Activated T-cell treated with anti-CD3 and anti-CD28 coated beads, Interleukin-2, amount 50 U/mL, for 48 hours (primary cell): ENCODE results near the gene ETV6.

ENCODE experiments used
- DNase-seq, 2 experiments: peaks; one replicate each; pipeline ENCODE4 v3.0.0-alpha.2; 2020

ETV6 gene

DNA sequence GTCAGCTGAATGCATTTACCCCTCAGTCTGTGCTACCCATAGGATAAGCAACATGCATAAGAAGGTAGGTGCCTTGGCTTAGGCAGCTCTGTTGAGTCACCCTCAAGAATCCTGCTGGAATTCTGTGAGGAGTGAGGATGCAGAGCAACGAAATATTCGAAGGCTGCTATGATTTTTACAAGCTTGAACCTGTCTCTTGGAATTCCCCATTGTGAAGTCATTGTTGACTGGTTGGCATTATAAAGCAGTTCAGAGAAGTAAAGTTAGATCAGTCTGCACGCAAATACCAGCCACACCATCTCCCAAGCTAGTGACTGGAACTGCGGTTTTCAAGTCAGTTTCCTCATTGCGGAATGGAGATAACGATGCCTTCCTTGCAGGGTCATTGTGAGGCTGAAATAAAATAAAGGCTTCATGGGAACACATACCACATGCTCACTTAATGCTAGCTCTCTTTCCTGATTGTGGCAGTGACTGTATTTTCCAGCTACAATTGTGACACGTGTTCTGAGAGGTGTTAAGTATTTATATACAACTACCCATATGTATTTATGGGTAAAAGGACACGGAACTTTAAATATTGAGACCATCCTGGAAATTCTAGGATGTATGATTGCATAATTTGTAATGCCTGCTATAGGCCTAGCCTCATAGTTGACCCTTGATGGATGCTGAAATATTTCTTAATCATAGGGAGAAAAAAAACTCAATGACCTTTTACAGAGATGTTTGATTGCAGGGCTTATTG, 96.7 kb downstream of the ETV6 start:
- DNase-seq: no peak

- no peak for DNase-seq
Observed at GRCh38 chr12:11746940-11747716, 97.7 kb downstream of the ETV6 start.

- no peak for DNase-seq
Observed at GRCh38 chr12:11747969-11748368, 98.5 kb downstream of the ETV6 start.

DNA sequence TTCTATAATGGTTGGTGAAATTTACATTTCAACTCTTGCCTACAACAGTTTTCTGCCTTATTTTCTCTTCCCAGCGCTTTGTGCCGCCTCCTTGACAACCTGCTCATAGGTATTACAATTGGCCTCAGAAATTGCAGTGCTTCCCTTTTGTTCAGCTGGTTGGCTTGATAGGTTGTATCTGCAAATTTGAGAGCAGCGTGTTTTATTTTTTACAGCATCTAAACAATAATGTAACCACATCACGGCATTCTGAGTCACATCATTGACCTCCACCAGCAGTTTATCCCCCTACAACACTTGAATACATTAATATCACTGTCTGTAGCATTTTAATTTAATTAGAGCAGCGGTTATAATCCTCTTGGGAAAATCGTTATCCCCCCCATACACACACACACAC, 99.4 kb downstream of the ETV6 start:
- DNase-seq: no peak

DNA sequence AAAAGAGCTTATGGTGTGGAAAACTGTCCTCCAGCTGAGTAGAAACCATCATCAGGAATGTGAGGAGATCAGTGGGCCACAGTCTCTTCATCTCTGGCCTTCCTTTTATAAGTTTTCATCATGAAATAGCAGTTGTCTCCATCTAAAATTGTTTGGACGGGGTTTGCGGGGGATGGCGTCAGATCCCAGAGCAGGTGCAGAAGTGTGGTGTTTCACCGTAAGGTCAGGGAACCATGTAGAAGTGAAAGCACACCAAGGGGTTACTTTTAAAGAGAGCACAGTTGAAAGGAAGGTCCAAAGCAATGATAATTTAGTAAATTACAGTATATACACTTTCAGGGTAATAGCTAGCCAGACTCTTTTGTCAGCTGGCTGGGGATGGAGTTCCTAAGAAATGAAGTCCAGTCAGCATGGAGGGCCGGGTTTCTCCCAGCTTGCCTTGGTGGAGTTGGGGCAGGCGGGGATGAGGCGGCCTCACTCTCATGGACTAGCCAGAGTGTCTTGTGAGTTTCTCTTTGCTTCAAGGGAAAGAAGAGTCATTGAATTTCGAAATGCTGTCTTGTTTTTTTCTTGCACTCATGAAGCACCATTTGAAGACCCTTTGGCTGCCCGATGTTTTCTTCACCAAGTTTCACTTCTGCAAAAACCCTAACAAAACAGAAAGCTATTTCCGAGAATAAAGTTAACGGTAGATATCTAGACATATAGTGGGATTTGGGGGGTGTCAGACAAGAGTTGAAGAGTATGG, 100.6 kb downstream of the ETV6 start:
- DNase-seq: no peak

DNA sequence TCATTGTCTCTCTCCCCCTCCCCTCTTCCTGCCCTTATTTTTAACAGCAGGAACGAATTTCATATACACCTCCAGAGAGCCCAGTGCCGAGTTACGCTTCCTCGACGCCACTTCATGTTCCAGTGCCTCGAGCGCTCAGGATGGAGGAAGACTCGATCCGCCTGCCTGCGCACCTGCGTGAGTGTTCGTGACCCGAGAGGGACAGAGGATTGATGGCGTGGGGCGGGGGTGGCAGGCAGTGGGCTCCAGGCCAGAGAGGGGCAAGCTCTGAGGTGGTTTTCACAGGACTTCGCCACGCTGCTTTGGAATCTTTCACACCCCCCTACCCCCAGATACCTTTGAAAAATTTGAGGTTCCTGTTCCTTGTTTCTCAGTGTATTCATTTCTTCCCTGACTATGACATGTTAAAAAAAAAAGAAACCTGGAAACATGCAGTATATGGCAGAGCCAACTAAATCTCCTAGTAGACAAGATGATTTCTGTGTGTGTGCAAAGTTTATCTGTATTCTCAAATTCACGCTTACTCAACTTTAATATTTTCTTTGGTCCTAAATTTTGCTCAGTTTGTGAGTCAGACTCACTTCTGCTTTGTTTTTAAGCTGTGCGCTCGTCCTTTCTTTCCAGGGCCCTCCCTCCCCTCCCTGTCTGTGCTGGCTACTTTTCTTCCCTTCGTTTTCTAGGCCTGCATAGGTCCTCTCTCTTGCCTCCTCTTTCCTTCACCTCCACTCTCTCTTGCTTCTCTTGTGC, 103.1 kb downstream of the ETV6 start:
- no peak for DNase-seq

DNA sequence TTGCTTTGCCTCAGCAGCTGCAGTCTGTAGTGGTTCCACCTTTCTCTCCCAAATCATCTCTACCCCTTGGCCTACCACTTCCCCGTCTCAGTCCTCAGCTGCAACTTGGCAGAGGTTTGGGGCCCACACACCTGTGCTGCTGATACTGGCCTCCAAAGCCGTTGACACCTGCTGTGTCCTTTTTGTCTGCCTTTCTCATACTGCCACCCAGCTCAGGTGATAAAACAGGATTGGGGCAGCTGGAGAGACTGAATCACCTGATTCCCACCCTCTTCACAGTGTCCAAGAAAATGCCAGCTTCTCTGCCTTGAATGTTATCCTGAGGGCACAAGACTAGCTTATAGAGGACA, 103.7 kb downstream of the ETV6 start:
- no peak for DNase-seq

DNA sequence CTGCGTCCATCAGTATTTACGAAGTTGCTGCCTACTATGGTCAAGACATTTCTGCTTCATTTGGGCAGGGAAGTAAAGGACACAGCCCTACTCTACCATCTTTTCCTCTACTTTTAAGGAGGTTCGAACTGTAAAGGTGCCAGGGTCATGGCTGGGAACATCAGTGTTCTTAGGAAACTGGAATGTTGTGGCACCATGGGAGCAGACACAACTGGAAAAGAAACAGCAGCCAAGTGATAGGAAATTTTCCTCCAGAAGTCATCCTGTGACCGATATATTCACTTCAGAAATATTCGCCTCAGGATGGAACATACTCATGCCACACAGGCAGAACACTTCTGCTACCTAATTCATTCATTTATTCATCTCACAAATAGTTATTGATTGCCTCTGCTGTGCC, 104.4 kb downstream of the ETV6 start:
- no peak for DNase-seq

- DNase-seq: no peak
Observed at GRCh38 chr12:11754256-11754655, 104.8 kb downstream of the ETV6 start.

- DNase-seq: no peak
Observed at GRCh38 chr12:11755302-11755930, 105.9 kb downstream of the ETV6 start.

GRCh38 chr12:11756022-11756421, 106.5 kb downstream of the ETV6 start:
- DNase-seq: no peak

DNA sequence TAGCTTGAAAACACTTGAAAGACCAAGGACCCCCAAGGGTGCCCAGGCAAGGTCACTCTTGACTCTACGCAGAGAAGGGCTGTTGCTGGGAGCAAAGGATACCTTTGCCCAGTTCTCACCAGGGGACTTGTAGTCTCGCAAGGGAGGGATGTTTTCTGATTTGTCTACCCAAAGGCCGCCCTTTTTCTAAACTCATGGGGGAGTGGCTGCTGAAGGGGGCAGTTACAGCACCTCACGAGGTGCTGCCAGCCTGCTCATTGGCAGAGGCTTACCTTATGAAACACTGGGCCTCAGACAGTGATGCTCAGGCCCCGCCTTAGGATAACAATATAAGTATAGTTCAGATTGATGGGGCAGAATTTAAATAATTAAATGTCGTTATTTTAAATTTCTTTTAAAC, 107.0 kb downstream of the ETV6 start:
- DNase-seq: no peak

DNA sequence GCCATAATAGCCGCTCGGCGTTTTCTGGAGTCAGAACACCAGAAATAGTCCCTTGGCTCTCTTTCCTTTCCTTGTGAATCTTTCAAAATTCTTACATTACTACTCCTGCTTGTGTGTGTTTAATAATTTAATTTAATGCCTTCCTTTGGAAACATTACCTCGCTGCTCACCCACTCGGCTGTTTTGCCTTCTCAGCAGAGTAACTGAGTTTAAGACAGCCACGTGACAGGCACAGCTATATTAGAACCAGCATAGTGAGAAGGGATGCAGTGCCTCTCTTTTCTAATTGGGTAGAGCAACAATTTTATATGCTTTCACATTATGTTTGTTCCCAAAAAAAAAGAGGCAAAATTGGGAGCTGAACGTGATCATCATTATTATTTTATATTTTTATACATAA, 107.6 kb downstream of the ETV6 start:
- no peak for DNase-seq

DNA sequence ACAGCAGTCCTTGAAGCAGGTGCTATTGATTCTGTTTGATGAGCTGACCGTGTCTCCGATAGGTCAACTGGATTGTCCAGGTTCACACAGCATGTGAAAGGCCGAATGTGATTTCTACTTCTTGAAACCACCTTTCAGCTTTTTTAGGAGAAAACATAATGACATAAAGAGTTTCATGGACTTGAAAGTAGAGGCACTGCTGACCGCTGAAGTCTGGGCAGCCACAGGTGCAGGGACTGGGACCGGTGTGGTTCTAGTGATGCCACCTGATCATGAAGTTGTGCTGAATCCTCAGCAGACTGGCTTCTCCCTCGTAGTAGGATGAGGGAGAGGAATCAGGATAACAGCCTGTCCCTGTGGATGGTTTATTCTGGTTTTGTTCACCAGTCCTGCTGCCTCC, 108.1 kb downstream of the ETV6 start:
- no peak for DNase-seq

- no peak for DNase-seq
Observed at GRCh38 chr12:11758087-11758486, 108.6 kb downstream of the ETV6 start.

- DNase-seq: no peak
Observed at GRCh38 chr12:11758510-11759493, 109.3 kb downstream of the ETV6 start.

DNA sequence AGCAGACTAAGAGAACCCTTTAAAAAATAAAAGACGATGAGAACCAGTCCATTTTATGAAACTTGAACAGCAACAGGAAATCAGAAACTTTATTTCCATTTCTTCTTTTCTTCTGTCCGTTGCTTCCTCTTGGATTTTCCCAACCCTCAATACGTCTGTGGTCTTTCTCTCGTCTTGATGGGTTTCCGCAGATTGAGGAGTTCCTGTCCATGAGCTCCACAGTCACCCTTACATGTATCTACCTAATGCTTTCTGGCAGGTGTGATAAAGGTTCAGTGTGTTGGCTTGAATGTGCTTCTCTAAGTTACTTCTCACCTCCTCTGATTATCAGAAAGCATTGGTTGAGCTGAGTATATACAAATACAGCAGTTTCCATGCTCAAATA, 110.0 kb downstream of the ETV6 start:
- no peak for DNase-seq

DNA sequence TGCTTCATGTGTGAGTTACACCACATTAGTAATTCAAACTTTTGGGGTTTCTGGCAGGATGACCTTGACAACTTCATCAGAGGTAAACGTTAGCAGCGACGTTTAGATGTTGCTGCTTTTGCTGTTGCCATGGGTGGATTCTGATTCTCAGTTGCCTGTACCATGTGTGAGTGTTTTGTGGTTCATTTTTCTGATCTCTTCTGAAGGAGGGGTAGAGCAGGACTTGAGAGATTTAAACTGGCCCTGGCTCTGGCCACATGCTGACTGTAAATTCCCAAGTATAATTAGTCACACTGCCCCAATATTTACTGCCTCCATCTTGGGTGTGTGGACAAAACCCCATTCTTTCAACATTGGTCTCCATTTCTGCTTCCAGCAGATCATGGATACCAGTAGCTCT, 110.4 kb downstream of the ETV6 start:
- DNase-seq: no peak

DNA sequence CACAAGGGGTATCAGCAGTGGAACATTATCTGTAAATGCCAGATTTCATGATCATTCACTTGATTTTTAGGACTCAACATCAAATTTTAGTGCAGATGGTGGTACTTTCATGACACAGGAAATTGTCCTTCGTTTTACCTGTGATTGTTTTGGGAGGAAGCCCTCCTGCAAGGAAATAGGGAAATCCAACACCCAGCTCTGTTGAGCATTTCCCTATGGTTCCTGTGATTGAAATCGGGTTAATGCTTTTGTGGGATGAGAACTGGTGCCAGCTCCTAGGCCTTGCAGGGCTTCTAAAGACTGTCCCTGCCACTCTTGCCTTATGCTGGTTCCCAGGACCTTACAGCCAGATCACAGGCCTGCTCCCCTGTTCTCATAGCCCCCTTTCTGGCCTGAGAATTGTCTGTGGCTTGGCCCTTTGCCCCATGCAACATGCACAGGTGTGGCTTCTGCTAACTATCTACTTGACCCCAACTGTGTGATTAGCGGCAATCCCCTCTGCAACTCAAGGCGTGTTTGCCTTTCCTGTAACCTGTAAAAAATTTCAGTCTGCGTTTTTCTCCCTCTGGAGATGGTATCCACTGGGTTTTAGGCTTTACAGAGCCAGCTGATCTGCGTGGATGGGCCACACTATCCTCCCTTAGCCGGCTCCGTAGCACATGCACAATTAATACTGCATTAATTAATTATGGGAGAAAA, 112.5 kb downstream of the ETV6 start:
- DNase-seq: no peak

- DNase-seq: peak in 1 of 2 experiments; percentile 56
Observed at GRCh38 chr12:11762723-11763326, 113.4 kb downstream of the ETV6 start.
